Measurements from ENCODE around the gene DHX29. TPM values are rescaled to one million over a fixed set of nuclear protein-coding genes. Genes with fewer than 3 reads are reported as not detected.

The DHX29 gene
- total RNA-seq, 4 donors from 2014 or later: 33.1 to 44.6 (median 41.0) TPM

DNA sequence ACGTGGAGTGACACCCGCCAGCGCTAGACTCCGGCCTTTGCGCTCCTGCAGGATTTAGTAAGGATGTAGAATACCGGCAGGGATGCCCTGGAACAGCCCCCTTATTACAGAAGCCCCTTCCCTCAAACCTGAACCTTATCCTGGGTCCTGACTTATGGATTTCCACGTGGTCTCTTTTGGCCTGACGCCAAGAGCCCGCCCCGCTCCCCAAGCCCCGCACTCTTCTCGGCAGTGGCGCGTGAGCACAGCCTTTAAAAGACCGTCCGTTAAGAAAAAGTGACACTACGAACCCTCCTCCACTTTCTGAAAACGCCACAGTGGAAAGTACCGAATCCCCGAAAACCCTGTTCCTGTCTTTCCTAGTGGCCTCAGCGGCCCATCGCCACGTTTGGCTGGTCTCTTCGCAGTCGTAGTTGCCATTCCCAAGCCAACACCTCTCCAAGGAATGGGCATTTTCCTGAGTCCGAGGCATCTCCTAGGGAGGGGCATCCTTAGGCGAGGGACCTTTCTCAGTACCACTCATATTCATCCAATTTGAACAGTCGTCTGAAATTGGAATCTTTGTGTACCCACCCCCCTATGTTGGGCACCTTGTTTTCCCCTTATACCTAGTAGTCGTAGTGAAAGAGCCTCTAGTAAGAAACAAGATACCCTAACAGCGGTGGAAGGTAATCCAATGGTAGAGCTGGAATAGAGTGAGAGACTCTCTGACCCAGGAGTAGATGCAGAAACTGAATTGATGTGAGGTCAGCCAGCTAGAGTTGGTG, 79.6 kb downstream of the DHX29 start:
- Histone ChIP-seq H3K9me3 (no peaks in the 10 kb centered on the region), H3K27ac (no peak overlapping the region), H3K36me3 (no peaks in the 10 kb centered on the region), H3K4me1 (peaks cover 19 to 34% of the 10 kb centered on the region in 2 donors), H3K27me3 (peaks cover 98 to 100% (median 100%) of the 10 kb centered on the region in 3 donors), H3K4me3 (peak overlapping the region; percentile 44 to 52 (median 46))
- DNase-seq: no peak
- in situ Hi-C loops (cut with MboI; ENCODE audit: low sequenced_read_pairs in 4 of 4) (no loop called here), intact Hi-C loops (cut with DNase I; ENCODE audit: low total_unique reads) (no loop called here)
- TF ChIP-seq, protein P1, sequence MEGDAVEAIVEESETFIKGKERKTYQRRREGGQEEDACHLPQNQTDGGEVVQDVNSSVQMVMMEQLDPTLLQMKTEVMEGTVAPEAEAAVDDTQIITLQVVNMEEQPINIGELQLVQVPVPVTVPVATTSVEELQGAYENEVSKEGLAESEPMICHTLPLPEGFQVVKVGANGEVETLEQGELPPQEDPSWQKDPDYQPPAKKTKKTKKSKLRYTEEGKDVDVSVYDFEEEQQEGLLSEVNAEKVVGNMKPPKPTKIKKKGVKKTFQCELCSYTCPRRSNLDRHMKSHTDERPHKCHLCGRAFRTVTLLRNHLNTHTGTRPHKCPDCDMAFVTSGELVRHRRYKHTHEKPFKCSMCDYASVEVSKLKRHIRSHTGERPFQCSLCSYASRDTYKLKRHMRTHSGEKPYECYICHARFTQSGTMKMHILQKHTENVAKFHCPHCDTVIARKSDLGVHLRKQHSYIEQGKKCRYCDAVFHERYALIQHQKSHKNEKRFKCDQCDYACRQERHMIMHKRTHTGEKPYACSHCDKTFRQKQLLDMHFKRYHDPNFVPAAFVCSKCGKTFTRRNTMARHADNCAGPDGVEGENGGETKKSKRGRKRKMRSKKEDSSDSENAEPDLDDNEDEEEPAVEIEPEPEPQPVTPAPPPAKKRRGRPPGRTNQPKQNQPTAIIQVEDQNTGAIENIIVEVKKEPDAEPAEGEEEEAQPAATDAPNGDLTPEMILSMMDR (IDR thresholded peaks at IDR 0.05 in 4 of 5, conservative IDR thresholded peaks at IDR 0.05 in 1 of 5): no peak
- no peak for TF ChIP-seq POLR2A (IDR thresholded peaks at IDR 0.05)
- ATAC-seq: no peak

DNA sequence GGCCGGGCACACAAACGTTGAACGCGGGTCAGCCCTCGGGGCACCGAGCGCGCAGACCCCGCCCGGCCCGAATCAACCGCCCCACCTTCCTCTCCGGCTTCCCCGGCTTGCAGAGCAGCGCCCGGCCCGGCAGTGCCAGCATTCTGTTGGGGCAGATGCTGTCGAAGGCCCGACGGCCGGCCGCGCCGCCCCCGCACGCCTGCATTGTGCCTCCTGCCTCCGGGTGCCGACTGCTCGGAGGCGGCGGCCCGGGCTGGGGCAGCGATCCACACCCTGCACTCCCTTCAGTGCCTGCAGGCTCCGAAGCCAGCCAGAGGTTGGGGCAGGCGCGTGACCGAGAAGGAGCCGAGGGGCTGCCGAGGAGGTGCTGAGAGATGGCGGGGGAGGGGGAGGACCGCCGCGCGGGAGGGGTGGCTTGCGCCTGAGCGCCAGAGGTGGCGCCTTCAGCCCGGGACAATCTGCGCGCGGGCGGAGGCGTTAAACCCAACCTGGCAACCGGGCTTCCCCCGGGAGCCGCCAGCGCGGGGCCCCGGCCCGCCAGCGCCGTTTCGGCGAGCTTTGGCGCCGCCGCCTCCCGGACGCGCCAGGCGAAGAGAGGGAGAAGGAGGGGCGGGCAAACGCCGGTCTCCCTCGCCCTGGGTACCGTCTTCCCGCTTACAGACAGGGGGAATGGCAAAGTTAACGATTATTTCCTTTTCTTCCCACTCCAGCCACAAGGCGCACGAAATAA, 80.4 kb downstream of the DHX29 start, which contains the start of gene MCIDAS:
TSS of gene MCIDAS (minus strand) at position 382 of the 730 bp plus-strand sequence. CDS start at position 205, 177 bp downstream.
- peak in 1 of 2 donors; percentile 17 for ATAC-seq
- no peaks in the 10 kb centered on the region for H3K9me3 ChIP-seq
- no peak within 1 kb of the TSS for H3K27ac ChIP-seq
- H3K4me1 ChIP-seq: peaks cover 12 to 27% of the 10 kb centered on the region in 2 donors
- TF ChIP-seq, protein P1 (IDR thresholded peaks at IDR 0.05 in 4 of 5, conservative IDR thresholded peaks at IDR 0.05 in 1 of 5): peak in 2 of 5 experiments; percentile 10 to 17
- no peak for TF ChIP-seq POLR2A (IDR thresholded peaks at IDR 0.05)
- intact Hi-C loops (cut with DNase I; ENCODE audit: low total_unique reads): no loop called here
- in situ Hi-C loops (cut with MboI; ENCODE audit: low sequenced_read_pairs in 4 of 4): no loop called here
- H3K36me3 ChIP-seq: no peaks in the 10 kb centered on the region
- H3K4me3 ChIP-seq: peak within 1 kb of the TSS; percentile 44 to 52 (median 46)
- no peak for DNase-seq
- peaks cover 98 to 100% (median 99%) of the 10 kb centered on the region in 3 donors for H3K27me3 ChIP-seq

DNA sequence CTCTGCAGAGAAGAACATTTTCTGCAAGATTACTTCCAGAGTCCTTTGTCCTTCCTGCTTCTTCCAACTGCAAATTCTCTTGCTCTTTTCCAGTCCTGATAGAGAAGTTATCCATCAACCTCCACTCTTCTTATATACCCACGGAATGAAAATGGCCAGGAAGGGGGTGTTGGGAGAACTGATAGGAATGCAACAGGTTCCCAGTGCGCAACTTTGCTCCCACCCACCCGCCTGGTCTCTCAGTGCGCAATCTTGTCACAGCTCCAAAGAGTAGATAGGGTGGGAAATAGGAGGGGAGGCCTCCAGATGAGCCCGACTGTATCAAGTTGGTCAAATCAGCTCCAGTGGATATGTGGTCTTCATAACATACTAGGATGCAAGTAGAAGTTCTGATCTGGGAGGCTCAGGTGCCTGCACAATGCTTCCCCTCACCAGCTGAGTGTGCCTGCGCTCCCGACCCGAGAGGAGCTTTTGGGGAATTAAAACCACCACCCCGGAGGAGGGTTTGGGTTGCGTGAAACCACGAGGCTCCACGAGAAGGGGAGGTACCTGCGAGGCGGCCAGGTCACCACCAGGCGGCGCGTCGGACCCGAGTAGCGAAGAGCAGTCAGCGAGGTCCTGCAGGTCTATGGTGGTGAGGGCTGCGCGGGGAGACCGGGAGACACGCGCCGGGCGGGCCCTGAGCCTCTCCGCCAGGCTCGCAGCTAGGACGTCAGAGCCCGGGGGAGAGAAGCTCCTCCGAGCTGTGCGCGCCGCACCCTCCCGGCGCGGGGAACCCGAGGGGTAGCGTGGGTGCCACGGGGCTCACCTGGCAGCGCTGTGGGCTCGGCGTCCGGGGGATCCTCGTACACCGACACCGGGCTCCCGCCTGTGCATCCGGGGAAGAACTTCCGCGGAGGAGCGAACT, 81.2 kb downstream of the DHX29 start:
- intact Hi-C loops (cut with DNase I; ENCODE audit: low total_unique reads) (no loop called here), in situ Hi-C loops (cut with MboI; ENCODE audit: low sequenced_read_pairs in 4 of 4) (no loop called here)
- H3K36me3 ChIP-seq: no peaks in the 10 kb centered on the region
- peaks cover 98 to 100% (median 99%) of the 10 kb centered on the region in 3 donors for H3K27me3 ChIP-seq
- H3K9me3 ChIP-seq: no peaks in the 10 kb centered on the region
- ATAC-seq: no peak
- TF ChIP-seq POLR2A (IDR thresholded peaks at IDR 0.05): no peak
- TF ChIP-seq, protein P1 (IDR thresholded peaks at IDR 0.05 in 4 of 5, conservative IDR thresholded peaks at IDR 0.05 in 1 of 5): peak in 1 of 5 experiments; percentile 9
- DNase-seq: no peak
- H3K4me3 ChIP-seq: peak overlapping the region; percentile 44 to 52 (median 46)
- no peak overlapping the region for H3K27ac ChIP-seq
- peaks cover 5 to 19% of the 10 kb centered on the region in 2 donors for H3K4me1 ChIP-seq

DNA sequence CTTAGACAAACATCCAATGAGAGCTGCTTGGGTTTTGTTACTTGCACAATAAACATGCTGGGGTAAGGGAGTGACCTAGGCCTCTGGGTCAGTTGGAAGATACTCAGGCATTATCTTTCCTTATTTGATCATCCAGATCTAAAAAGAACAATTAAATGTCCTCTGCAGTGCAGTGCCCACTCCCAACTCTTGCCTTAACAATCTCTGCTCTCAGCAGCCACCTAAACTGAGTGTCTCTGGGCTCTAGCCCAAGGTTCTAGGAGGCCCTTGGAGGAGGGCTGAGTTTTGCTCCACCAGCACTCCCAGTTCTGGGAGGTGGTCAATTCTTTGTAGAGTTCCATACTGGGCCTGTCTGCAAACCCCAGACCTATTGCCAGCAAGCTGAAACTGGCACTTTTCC, 82.1 kb downstream of the DHX29 start:
- H3K9me3 ChIP-seq: no peaks in the 10 kb centered on the region
- no peak overlapping the region for H3K27ac ChIP-seq
- peaks cover 98 to 100% (median 99%) of the 10 kb centered on the region in 3 donors for H3K27me3 ChIP-seq
- DNase-seq (no peak), ATAC-seq (no peak)
- H3K36me3 ChIP-seq: no peaks in the 10 kb centered on the region
- no peak for TF ChIP-seq POLR2A (IDR thresholded peaks at IDR 0.05)
- TF ChIP-seq, protein P1 (IDR thresholded peaks at IDR 0.05 in 4 of 5, conservative IDR thresholded peaks at IDR 0.05 in 1 of 5): no peak
- H3K4me1 ChIP-seq: peaks cover 0 to 18% of the 10 kb centered on the region in 2 donors
- no peak overlapping the region for H3K4me3 ChIP-seq
- in situ Hi-C loops (cut with MboI; ENCODE audit: low sequenced_read_pairs in 4 of 4) (no loop called here), intact Hi-C loops (cut with DNase I; ENCODE audit: low total_unique reads) (no loop called here)
